Measurements from ENCODE around the gene CALB2.

GRCh38 chr16:71426880-71427615, 68.5 kb downstream of the CALB2 start:
- TF ChIP-seq POLR2A (IDR thresholded peaks at IDR 0.05; ENCODE audit: extremely low read depth, insufficient read length), result no peak
- no peak for TF ChIP-seq CTCF (IDR thresholded peaks at IDR 0.05; ENCODE audit: low read depth, low read length)
- no peak for TF ChIP-seq MAX (IDR thresholded peaks at IDR 0.05; ENCODE audit: low read depth, low read length)
